Mesendoderm (in vitro differentiated cells): ENCODE results near the gene RGS14.

Source experiments
- DNase-seq: peaks from one replicate; pipeline ENCODE4 v3.0.0; 2013
- H2AK5ac ChIP-seq: 2 replicates; pipeline ENCODE4 v1.6.1; 2013; ENCODE audit warnings: low read length, inconsistent platforms
- H2BK120ac ChIP-seq: 2 replicates; pipeline ENCODE4 v1.6.1; 2013; ENCODE audit warnings: low read depth, mild to moderate bottlenecking, low read length, moderate library complexity, mixed read lengths
- H2BK15ac ChIP-seq: replicated peaks from 2 replicates; pipeline ENCODE4 v1.6.1; 2013; ENCODE audit warnings: low read depth, mild to moderate bottlenecking, moderate library complexity
- H2BK5ac ChIP-seq: 2 replicates; pipeline ENCODE4 v1.6.1; 2013; ENCODE audit warnings: low read length, inconsistent platforms
- H3K18ac ChIP-seq: 2 replicates; pipeline ENCODE4 v1.6.1; 2013; ENCODE audit warnings: mild to moderate bottlenecking, low read length, mixed read lengths
- H3K23ac ChIP-seq: one replicate; pipeline ENCODE4 v1.6.1; 2013; ENCODE audit warnings: low read length
- H3K27ac ChIP-seq: 2 replicates; pipeline ENCODE4 v1.5.1; 2013; ENCODE audit warnings: low read depth, mild to moderate bottlenecking, inconsistent platforms, low read length, moderate library complexity
- H3K27me3 ChIP-seq: 2 replicates; pipeline ENCODE4 v1.6.1; 2013; ENCODE audit warnings: low read length, control low read depth, mild to moderate bottlenecking, inconsistent platforms; ENCODE audit not compliant: insufficient read depth, poor library complexity
- H3K36me3 ChIP-seq: 2 replicates; pipeline ENCODE4 v1.6.1; 2013; ENCODE audit warnings: low read length, inconsistent platforms; ENCODE audit not compliant: control insufficient read depth, insufficient read depth
- H3K4ac ChIP-seq: one replicate; pipeline ENCODE4 v1.6.1; 2013; ENCODE audit warnings: low read depth, mild to moderate bottlenecking, low read length, moderate library complexity
- H3K4me1 ChIP-seq: 2 replicates; pipeline ENCODE4 v1.6.1; 2013; ENCODE audit warnings: low read depth, low read length, inconsistent platforms; ENCODE audit not compliant: control insufficient read depth
- H3K4me2 ChIP-seq: 2 replicates; pipeline ENCODE4 v1.6.1; 2013; ENCODE audit warnings: low read length
- H3K4me3 ChIP-seq: 2 replicates; pipeline ENCODE4 v1.5.1; 2013; ENCODE audit warnings: mild to moderate bottlenecking, low read length
- H3K56ac ChIP-seq: one replicate; pipeline ENCODE4 v1.6.1; 2013; ENCODE audit warnings: low read length
- H3K79me1 ChIP-seq: 2 replicates; pipeline ENCODE4 v1.6.1; 2013; ENCODE audit warnings: low read length, inconsistent platforms
- H3K79me2 ChIP-seq: 2 replicates; pipeline ENCODE4 v1.6.1; 2013; ENCODE audit warnings: mild to moderate bottlenecking, low read length; ENCODE audit not compliant: control insufficient read depth, insufficient read depth
- H3K9ac ChIP-seq: 2 replicates; pipeline ENCODE4 v1.6.1; 2013; ENCODE audit warnings: low read length, inconsistent platforms
- H4K5ac ChIP-seq: one replicate; pipeline ENCODE4 v1.6.1; 2013; ENCODE audit warnings: low read length
- H4K8ac ChIP-seq: one replicate; pipeline ENCODE4 v1.6.1; 2013; ENCODE audit warnings: low read depth, mild to moderate bottlenecking, control low read depth, low read length, moderate library complexity
- WGBS: extraction: QIAGEN DNeasy Blood & Tissue Kit; methylation state at CpG from one replicate; pipeline ENCODE4 v1.1.7; 2013; ENCODE audit warnings: low lambda C conversion rate, missing lambda C conversion rate; ENCODE audit not compliant: insufficient coverage; ENCODE audit errors: extremely low coverage; 5-methylcytosine and 5-hydroxymethylcytosine counted together

The RGS14 gene

GRCh38 chr5:177405805-177406204, 48.1 kb downstream of the RGS14 start:
- H2AK5ac ChIP-seq, result no peak overlapping the region
- no peak overlapping the region for H3K23ac ChIP-seq
- H2BK5ac ChIP-seq, result no peak overlapping the region
- H3K4me1 ChIP-seq, result no peaks in the 10 kb centered on the region
- no CpG with 5 or more reads among the region's 5 CpGs for WGBS
- no peak overlapping the region for H3K56ac ChIP-seq
- no peak overlapping the region for H3K9ac ChIP-seq
- DNase-seq, result no peak
- no peak overlapping the region for H4K8ac ChIP-seq
- no peak overlapping the region for H4K5ac ChIP-seq
- H2BK120ac ChIP-seq, result no peak overlapping the region
- no peak overlapping the region for H3K4ac ChIP-seq
- H3K27ac ChIP-seq, result no peak overlapping the region
- no peaks in the 10 kb centered on the region for H3K79me1 ChIP-seq
- no peak overlapping the region for H3K4me2 ChIP-seq
- no peak overlapping the region for H2BK15ac ChIP-seq
- H3K18ac ChIP-seq, result no peak overlapping the region
- no peaks in the 10 kb centered on the region for H3K36me3 ChIP-seq
- H3K79me2 ChIP-seq, result no peaks in the 10 kb centered on the region
- H3K27me3 ChIP-seq, result peaks cover 4% of the 10 kb centered on the region
- no peak overlapping the region for H3K4me3 ChIP-seq

GRCh38 chr5:177409043-177409801, 51.5 kb downstream of the RGS14 start, which contains the start of gene F12:
Gene F12 (minus strand): TSS chr5:177409564. CDS start chr5:177409527, 37 bp downstream.
- H3K4me2 ChIP-seq, result no peak within 1 kb of the TSS
- no peaks in the 10 kb centered on the region for H3K79me1 ChIP-seq
- no peaks in the 10 kb centered on the region for H3K36me3 ChIP-seq
- no peak within 1 kb of the TSS for H3K9ac ChIP-seq
- no peak within 1 kb of the TSS for H3K4ac ChIP-seq
- H3K27ac ChIP-seq, result no peak within 1 kb of the TSS
- H2BK5ac ChIP-seq, result no peak within 1 kb of the TSS
- H2BK120ac ChIP-seq, result no peak within 1 kb of the TSS
- no peak within 1 kb of the TSS for H3K18ac ChIP-seq
- no peak within 1 kb of the TSS for H4K5ac ChIP-seq
- H3K23ac ChIP-seq, result no peak within 1 kb of the TSS
- no peak within 1 kb of the TSS for H3K4me3 ChIP-seq
- H4K8ac ChIP-seq, result no peak within 1 kb of the TSS
- no peaks in the 10 kb centered on the region for H3K4me1 ChIP-seq
- H3K27me3 ChIP-seq, result peaks cover 2% of the 10 kb centered on the region
- no peak within 1 kb of the TSS for H2AK5ac ChIP-seq
- no CpG with 5 or more reads among the region's 9 CpGs for WGBS
- DNase-seq, result no peak
- no peak within 1 kb of the TSS for H3K56ac ChIP-seq
- no peak within 1 kb of the TSS for H2BK15ac ChIP-seq
- H3K79me2 ChIP-seq, result no peaks in the 10 kb centered on the region

GRCh38 chr5:177410575-177410974, 52.9 kb downstream of the RGS14 start:
- no peak overlapping the region for H3K27ac ChIP-seq
- H3K18ac ChIP-seq, result no peak overlapping the region
- H3K36me3 ChIP-seq, result no peaks in the 10 kb centered on the region
- no peaks in the 10 kb centered on the region for H3K27me3 ChIP-seq
- no peak overlapping the region for H2BK15ac ChIP-seq
- no peak overlapping the region for H3K4ac ChIP-seq
- H2AK5ac ChIP-seq, result no peak overlapping the region
- H3K79me2 ChIP-seq, result no peaks in the 10 kb centered on the region
- H3K4me3 ChIP-seq, result no peak overlapping the region
- H2BK5ac ChIP-seq, result no peak overlapping the region
- H3K9ac ChIP-seq, result no peak overlapping the region
- no peak overlapping the region for H2BK120ac ChIP-seq
- DNase-seq, result no peak
- H3K4me1 ChIP-seq, result no peaks in the 10 kb centered on the region
- WGBS, result no CpG with 5 or more reads among the region's 3 CpGs
- H4K5ac ChIP-seq, result no peak overlapping the region
- no peak overlapping the region for H3K23ac ChIP-seq
- H4K8ac ChIP-seq, result no peak overlapping the region
- no peak overlapping the region for H3K56ac ChIP-seq
- no peaks in the 10 kb centered on the region for H3K79me1 ChIP-seq
- H3K4me2 ChIP-seq, result no peak overlapping the region

GRCh38 chr5:177412603-177413233, 55.0 kb downstream of the RGS14 start:
- H4K5ac ChIP-seq, result no peak overlapping the region
- H2BK120ac ChIP-seq, result no peak overlapping the region
- H3K4me3 ChIP-seq, result no peak overlapping the region
- H3K4me1 ChIP-seq, result no peaks in the 10 kb centered on the region
- DNase-seq, result no peak
- H2BK5ac ChIP-seq, result no peak overlapping the region
- H3K27ac ChIP-seq, result no peak overlapping the region
- no peaks in the 10 kb centered on the region for H3K79me2 ChIP-seq
- H3K4me2 ChIP-seq, result no peak overlapping the region
- no peak overlapping the region for H3K18ac ChIP-seq
- no peak overlapping the region for H3K9ac ChIP-seq
- no peak overlapping the region for H2BK15ac ChIP-seq
- no peak overlapping the region for H2AK5ac ChIP-seq
- H3K4ac ChIP-seq, result no peak overlapping the region
- H3K23ac ChIP-seq, result no peak overlapping the region
- H3K36me3 ChIP-seq, result no peaks in the 10 kb centered on the region
- H4K8ac ChIP-seq, result no peak overlapping the region
- WGBS, result no CpG with 5 or more reads among the region's 8 CpGs
- H3K56ac ChIP-seq, result no peak overlapping the region
- H3K27me3 ChIP-seq, result no peaks in the 10 kb centered on the region
- no peaks in the 10 kb centered on the region for H3K79me1 ChIP-seq

GRCh38 chr5:177414481-177414880, 56.8 kb downstream of the RGS14 start:
- Histone ChIP-seq H3K4me1 (no peaks in the 10 kb centered on the region), H3K4me3 (no peak overlapping the region), H2BK120ac (no peak overlapping the region), H3K23ac (no peak overlapping the region), H3K79me2 (no peaks in the 10 kb centered on the region), H3K4ac (no peak overlapping the region), H3K56ac (no peak overlapping the region), H3K4me2 (no peak overlapping the region), H3K27ac (no peak overlapping the region), H3K9ac (no peak overlapping the region), H2AK5ac (no peak overlapping the region), H3K79me1 (no peaks in the 10 kb centered on the region), H4K8ac (no peak overlapping the region), H4K5ac (no peak overlapping the region), H3K18ac (no peak overlapping the region), H3K36me3 (no peaks in the 10 kb centered on the region), H2BK15ac (no peak overlapping the region), H3K27me3 (no peaks in the 10 kb centered on the region), H2BK5ac (no peak overlapping the region)
- no peak for DNase-seq
- WGBS, result no CpG with 5 or more reads among the region's 3 CpGs
